CD4-positive, alpha-beta T cell (primary cell): ENCODE results near the gene PAX2. TPM values are rescaled to one million over a fixed set of nuclear protein-coding genes. Genes with fewer than 3 reads are reported as not detected.

Experiments used
- ATAC-seq: fragments of 200-7000 bp; cut with Tn5 transposase; one replicate; pipeline ENCODE4 v1.10.0; 2022; ENCODE audit warnings: mild to moderate bottlenecking; ENCODE audit not compliant: poor library complexity
- CTCF ChIA-PET: fragments of 350-600 bp; sonication (Branson Sonifier 250); formaldehyde crosslinking; loops from one replicate; lab custom pipeline; 2021; ENCODE audit warnings: antibody characterized with exemption, inconsistent platforms; lab: Charles Lee
- POLR2A ChIA-PET: fragments of 350-600 bp; sonication (Branson Sonifier 250); formaldehyde crosslinking; loops from one replicate; lab custom pipeline; 2021; ENCODE audit warnings: antibody characterized with exemption, inconsistent platforms; lab: Charles Lee
- DNase-seq, 14 experiments: peaks; one replicate each; pipeline ENCODE4 v3.0.0-alpha.2; 2013 to 2020; ENCODE audit warnings: mixed read lengths in 2 of 14
- H3K27ac ChIP-seq, 2 donors: one replicate each; pipeline versions ENCODE4 v1.5.1 to v1.7.0; 2013; ENCODE audit warnings: low read length in 2 of 2, low read depth in 1 of 2, mild to moderate bottlenecking in 1 of 2
- H3K27me3 ChIP-seq, 2 experiments: 1 replicate in 1 of 2; 2 replicates in 1 of 2; pipeline versions ENCODE4 v1.6.1 to v1.7.0; 2013; ENCODE audit warnings: low read length in 2 of 2, control low read depth in 1 of 2, mild to moderate bottlenecking in 1 of 2, moderate library complexity in 1 of 2; ENCODE audit not compliant: insufficient read depth in 2 of 2, control insufficient read depth in 1 of 2
- H3K36me3 ChIP-seq: one replicate; pipeline ENCODE4 v1.6.1; 2013; ENCODE audit warnings: low read length, control low read depth; ENCODE audit not compliant: insufficient read depth
- H3K4me1 ChIP-seq: one replicate; pipeline ENCODE4 v1.6.1; 2013; ENCODE audit warnings: low read length, control low read depth; ENCODE audit not compliant: insufficient read depth
- H3K4me3 ChIP-seq: one replicate; pipeline ENCODE4 v1.5.1; 2013; ENCODE audit warnings: mild to moderate bottlenecking, low read length, moderate library complexity
- H3K9me3 ChIP-seq, 2 experiments: 1 replicate in 1 of 2; 2 replicates in 1 of 2; pipeline versions ENCODE4 v1.6.1 to v1.7.0; 2013; ENCODE audit warnings: low read length in 2 of 2, mild to moderate bottlenecking in 2 of 2, control low read depth in 1 of 2, moderate library complexity in 1 of 2; ENCODE audit not compliant: control insufficient read depth in 1 of 2, insufficient read depth in 1 of 2
- H3K27ac Mint-ChIP-seq: one replicate; pipeline ENCODE4 v1.8.0; 2020; ENCODE audit warnings: mixed read lengths
- H3K27me3 Mint-ChIP-seq: one replicate; pipeline ENCODE4 v1.8.0; 2021; ENCODE audit warnings: mixed read lengths
- H3K36me3 Mint-ChIP-seq: one replicate; pipeline ENCODE4 v1.8.0; 2021; ENCODE audit warnings: low read depth, mixed read lengths
- H3K4me1 Mint-ChIP-seq: one replicate; pipeline ENCODE4 v1.8.0; 2021; ENCODE audit warnings: low read depth, mixed read lengths
- H3K4me3 Mint-ChIP-seq: one replicate; pipeline ENCODE4 v1.8.0; 2020; ENCODE audit warnings: mild to moderate bottlenecking, mixed read lengths
- H3K9me3 Mint-ChIP-seq: one replicate; pipeline ENCODE4 v1.8.0; 2020; ENCODE audit warnings: mixed read lengths
- CTCF ChIP-seq: fragments of 200-600 bp; IDR thresholded peaks from one replicate; pipeline ENCODE4 v1.8.0; 2022; ENCODE audit warnings: antibody characterized with exemption, mild to moderate bottlenecking
- intact Hi-C, 2 experiments: fragments of 100-400 bp; cut with DNase I in 1 of 2; cut with micrococcal nuclease in 1 of 2; formaldehyde crosslinking; loops; one replicate each; pipeline versions ENCODE4 v1.15.1 to v1.9.0; 2023 to 2025; cut with DNase I, micrococcal nuclease
- total RNA-seq, 174 experiments: library from RNA in 2 of 174; stranded (reverse) in 2 of 174; gene quantifications; one replicate each; pipeline ENCODE4 v1.2.3 and lab custom pipeline; 2021 to 2026

Gene PAX2
- total RNA-seq, 2 experiments from 2014 or later, result not detected

DNA sequence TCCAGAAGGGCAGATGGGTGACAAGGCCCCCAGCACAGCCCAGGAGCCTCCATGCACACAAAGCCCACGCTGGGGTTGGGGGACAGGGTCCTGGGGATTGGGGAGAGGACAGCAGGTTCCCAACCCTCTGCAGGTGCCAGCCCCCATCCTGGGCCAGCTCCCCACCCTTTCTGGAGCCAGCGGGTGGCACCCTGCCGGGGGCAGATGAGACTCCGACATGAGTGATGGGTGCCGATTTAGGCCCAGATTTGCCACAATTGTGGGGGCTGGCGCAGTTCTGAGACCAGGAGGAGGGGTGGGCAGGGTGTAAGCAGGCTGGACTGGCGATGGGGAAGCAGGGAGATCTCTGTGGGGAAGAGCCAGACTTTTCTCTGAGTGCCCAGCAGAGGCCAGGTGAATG lies 118.1 kb downstream of the PAX2 start:
- Histone ChIP-seq H3K9me3 (no peaks in the 10 kb centered on the region), H3K27ac (no peak overlapping the region), H3K36me3 (no peaks in the 10 kb centered on the region), H3K27me3 (peaks cover 17 to 26% of the 10 kb centered on the region in 2 experiments), H3K4me3 (no peak overlapping the region), H3K4me1 (no peaks in the 10 kb centered on the region)
- ATAC-seq (no peak), DNase-seq (no peak)
- H3K4me1 Mint-ChIP-seq, result no peaks in the 10 kb centered on the region
- H3K9me3 Mint-ChIP-seq, result no peaks in the 10 kb centered on the region
- ChIA-PET CTCF (no interaction called here), POLR2A (no interaction called here)
- TF ChIP-seq CTCF, result no peak
- intact Hi-C loops, result no loop called here
- H3K36me3 Mint-ChIP-seq, result no peaks in the 10 kb centered on the region
- H3K27me3 Mint-ChIP-seq, result peaks cover 66% of the 10 kb centered on the region
- H3K27ac Mint-ChIP-seq, result no peak overlapping the region
- no peak overlapping the region for H3K4me3 Mint-ChIP-seq

DNA sequence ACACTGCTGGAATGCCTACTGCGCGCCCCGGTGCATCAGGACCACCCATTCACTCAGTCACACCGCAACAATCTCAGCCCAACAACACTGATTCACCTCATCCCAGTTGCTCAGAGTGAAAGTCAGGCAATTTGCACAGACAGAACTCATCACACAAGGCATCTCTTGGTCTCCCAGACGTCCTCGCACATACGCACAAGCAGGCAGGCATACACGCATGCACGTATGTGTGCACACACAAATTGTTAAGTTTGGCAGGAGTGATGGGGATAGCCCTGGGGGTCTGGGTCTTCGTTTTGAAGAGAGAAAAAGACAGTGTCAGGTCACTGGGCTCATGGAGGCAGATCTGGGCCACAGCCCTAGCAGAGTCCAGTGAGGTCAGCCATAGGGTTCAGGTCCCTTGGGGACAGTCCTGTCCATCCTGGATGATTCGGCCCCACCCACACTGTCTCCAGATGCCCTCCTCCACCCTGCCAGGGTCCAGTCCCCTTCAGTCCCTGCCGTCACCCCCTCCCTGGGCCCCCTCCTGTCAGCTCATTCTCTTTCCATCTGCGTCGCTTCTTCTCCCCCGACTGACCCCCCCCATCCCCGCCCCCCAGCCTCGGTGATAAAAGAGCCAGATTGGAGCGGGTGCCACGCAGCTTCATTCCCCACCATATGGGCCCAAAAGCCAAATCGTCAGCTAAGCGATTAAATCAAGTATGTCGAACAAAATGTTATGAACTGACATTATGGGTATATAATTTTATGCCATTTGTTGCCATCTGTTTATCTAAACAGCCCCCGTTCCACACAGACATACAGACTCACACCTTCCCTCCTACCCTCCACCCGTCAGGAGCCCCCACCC lies 118.9 kb downstream of the PAX2 start:
- Mint-ChIP-seq H3K4me3 (no peak overlapping the region), H3K27me3 (peaks cover 58% of the 10 kb centered on the region), H3K27ac (no peak overlapping the region), H3K36me3 (no peaks in the 10 kb centered on the region), H3K9me3 (no peaks in the 10 kb centered on the region), H3K4me1 (no peaks in the 10 kb centered on the region)
- Histone ChIP-seq H3K27ac (no peak overlapping the region), H3K27me3 (peaks cover 13 to 25% of the 10 kb centered on the region in 2 experiments), H3K4me3 (no peak overlapping the region), H3K4me1 (no peaks in the 10 kb centered on the region), H3K36me3 (no peaks in the 10 kb centered on the region), H3K9me3 (no peaks in the 10 kb centered on the region)
- ATAC-seq (no peak), DNase-seq (no peak)
- ChIA-PET CTCF (no interaction called here), POLR2A (no interaction called here)
- no peak for TF ChIP-seq CTCF
- intact Hi-C loops, result no loop called here

DNA sequence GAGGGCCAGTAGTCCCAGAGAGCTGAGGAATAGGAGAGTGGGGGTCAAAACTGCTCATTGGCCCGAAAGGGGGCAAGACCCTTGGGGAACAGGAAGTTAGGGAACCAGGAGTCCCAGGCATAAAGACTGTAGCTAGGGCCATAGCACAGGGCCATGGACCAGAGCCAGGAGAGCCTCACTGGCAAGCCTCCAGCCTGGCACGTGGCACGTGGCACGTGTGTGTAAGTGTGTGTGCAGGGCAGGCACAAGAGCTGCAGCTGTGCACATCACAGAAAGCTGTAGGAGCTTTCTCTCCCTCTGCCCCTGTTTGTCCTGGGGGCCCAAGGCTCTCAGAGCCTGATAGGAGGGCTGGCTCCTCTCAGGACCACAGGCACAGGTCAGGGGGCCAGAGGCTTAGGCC lies 119.6 kb downstream of the PAX2 start:
- peaks cover 59% of the 10 kb centered on the region for H3K27me3 Mint-ChIP-seq
- Histone ChIP-seq H3K27ac (no peak overlapping the region), H3K36me3 (no peaks in the 10 kb centered on the region), H3K4me1 (no peaks in the 10 kb centered on the region), H3K9me3 (no peaks in the 10 kb centered on the region), H3K4me3 (no peak overlapping the region), H3K27me3 (peaks cover 11 to 19% of the 10 kb centered on the region in 2 experiments)
- H3K27ac Mint-ChIP-seq, result no peak overlapping the region
- H3K36me3 Mint-ChIP-seq, result no peaks in the 10 kb centered on the region
- H3K4me1 Mint-ChIP-seq, result no peaks in the 10 kb centered on the region
- no peak overlapping the region for H3K4me3 Mint-ChIP-seq
- TF ChIP-seq CTCF, result no peak
- ChIA-PET CTCF (no interaction called here), POLR2A (no interaction called here)
- DNase-seq, result no peak
- no peaks in the 10 kb centered on the region for H3K9me3 Mint-ChIP-seq
- intact Hi-C loops, result no loop called here
- no peak for ATAC-seq
